NCI-H1105 treated with DMSO at 0.1 percent for 48 hours (cell line): Measurements from ENCODE around the gene HYAL3.

Experiments
- DNase-seq: peaks from one replicate; lab custom pipeline; 2025; lab: John Stamatoyannopoulos, UW

HYAL3 gene, protein sequence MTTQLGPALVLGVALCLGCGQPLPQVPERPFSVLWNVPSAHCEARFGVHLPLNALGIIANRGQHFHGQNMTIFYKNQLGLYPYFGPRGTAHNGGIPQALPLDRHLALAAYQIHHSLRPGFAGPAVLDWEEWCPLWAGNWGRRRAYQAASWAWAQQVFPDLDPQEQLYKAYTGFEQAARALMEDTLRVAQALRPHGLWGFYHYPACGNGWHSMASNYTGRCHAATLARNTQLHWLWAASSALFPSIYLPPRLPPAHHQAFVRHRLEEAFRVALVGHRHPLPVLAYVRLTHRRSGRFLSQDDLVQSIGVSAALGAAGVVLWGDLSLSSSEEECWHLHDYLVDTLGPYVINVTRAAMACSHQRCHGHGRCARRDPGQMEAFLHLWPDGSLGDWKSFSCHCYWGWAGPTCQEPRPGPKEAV

DNA sequence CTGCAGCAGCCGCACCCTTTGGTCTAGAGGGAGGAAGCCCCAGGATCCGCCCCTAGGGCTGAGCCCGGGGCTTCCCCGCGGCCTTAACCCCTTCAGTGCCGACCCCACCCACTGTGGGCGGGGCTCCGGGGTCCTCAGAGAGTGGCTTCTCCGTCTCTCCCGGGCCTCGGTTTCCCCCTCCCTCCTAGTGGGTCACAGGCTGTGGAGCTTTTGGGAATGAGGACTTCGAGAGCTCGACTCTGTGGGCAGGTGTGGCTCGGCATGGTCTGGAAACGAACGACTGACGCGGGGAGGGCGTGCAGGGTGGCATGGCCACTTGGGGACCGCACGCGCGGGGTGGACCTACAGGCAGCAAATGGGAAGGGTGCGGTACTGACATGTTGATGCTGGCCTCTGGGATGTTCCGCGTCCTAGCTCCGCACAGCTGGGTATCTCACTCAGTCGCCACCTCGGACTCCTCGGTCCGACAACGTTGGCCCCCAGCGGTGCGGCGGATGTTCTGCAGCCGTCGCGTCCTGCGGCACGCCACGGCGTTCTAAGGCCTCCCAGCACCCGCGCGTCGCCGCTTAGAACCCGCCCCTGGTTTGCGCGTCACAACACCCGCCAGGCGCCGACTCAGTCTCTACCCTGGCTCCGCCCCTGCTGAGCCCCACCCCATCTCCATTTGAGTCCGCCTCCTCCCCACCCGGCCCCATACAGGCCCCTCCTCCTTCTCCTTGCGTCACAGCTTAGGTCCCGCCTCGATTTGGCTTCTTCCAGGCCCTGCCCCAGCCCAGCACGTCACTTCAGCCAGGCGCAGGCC lies at the start of gene HYAL3, which contains the start of gene NAA80:
Gene HYAL3 (minus strand): TSS at position 570 of the 802 bp plus-strand sequence. CDS start 3,803 bp downstream, outside the sequence.
Gene NAA80 (minus strand): TSS at position 570 of the 802 bp plus-strand sequence. CDS start 1,942 bp downstream, outside the sequence.
- peak; percentile 93 for DNase-seq

DNA sequence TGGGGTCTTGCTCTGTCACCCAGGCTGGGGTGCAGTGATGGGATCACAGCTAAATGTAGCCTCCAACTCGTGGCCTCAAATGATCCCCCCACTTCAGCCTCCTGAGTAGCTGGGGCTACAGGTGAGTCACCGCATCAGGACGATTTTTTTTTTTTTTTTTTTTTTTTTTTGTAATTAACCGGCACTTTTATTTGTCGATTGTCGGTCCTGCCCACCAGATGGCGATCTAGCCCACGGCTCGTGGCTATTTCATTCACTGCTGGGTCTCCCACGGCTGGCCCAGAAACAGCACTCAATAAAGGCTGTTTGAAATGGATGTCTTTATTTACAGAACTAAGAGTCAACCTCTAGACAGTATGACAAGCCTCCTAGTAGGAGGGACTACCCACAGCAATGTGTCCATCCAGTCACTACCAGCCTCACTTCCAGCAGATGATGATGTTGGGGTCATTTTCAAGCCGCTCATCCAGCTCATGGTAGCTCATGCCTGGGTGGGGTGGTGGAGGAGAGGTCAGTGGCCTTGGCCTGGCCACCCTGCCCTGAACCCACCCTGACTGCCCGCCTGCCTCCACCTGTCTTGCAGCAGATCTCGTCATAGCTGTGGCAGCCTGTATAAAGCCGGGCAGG lies 48.1 kb upstream of the HYAL3 start:
- DNase-seq: peak; percentile 50

DNA sequence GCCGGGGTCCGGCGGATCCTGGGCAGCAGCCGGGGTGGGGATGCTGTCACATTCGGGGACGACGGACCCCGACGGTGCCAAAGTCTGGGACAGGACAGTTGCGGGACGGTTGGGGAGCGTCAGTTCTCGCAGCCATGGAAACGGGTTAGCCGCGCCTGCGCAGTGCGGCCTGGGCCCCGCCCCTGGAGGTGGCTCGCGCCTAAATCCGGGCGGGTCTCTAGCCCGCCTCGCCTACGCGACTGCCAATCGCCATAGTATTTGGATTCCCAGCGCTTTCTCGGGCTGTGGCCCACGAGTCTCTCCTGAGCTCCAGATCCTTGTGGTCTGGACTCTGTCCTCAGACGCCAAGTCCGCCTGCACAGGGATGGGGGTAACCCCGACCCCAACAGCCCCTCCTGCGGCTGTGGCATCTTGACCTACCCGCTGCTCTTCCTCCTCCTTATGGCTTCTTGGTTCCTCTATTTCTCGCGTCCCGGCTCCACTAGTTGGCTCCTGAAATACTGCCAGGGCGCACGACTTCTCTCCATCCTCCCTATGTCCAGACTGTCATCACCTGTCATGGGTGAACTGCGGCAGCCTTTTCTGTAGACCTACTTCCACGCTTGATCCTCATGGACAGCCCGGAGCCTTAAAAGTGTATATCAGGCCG lies 46.5 kb upstream of the HYAL3 start, which contains the start of gene ZMYND10:
Gene ZMYND10 (minus strand): TSS at position 147 of the 649 bp plus-strand sequence. CDS start 153 bp downstream, outside the sequence.
- peak; percentile 55 for DNase-seq

DNA sequence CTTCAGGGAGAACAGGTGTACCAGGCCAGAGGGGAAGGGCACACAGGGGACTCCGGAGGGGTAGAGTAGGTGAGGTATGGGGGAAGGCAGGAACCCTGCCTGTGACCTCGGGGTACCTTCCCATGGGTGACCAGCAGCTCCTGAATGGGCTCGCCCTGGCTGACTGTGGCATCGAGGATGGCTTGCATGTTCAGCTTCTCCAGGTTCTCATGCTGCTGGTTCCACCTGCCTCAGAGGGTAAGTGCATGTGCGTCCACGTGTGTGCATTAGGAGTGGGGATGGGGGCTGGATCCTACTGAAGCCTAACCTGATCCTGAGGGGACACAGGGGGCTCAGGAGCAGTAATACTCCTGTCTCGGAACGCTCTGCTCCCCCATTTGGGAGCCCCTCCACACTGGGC lies 45.8 kb upstream of the HYAL3 start:
- DNase-seq: no peak

DNA sequence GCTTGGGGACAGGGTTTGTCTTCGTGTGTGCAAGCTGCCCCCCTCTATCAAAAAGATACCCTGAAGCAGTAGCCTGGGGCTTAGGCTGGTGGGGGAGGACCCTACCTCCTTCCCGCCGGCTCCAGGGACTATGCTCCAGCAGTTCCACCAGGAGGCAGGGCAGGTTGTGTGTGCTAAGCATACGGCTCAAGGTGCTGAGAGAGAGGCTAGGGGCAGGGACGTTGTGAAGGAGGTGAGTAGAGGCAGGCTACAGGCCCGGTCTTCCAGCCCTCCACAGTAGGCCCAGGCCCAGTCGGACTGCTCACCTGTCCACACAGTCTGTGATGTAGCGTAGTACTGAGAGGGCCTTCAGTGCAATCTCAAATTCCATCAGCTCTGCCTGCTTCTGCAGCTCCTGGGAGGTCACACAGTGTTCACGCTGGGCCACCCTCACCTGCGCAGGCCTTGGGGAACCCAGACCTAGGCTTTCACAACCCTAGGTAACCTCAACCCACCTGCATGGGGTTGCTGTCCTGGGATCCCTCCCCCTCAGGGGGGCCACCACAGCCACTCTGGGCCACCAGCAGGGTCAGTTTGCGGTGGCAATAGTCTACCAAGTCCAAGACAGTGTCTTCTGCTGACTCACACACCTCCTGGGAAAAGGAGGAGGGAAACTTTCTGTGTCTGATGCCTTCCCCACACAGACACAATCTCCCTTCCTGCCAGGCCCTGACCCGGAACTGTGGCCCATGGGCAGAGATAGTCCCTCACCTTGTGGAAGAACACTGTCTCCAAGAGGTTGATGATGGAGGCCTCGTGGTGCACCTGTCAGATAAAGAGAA lies 43.8 kb upstream of the HYAL3 start:
- no peak for DNase-seq

DNA sequence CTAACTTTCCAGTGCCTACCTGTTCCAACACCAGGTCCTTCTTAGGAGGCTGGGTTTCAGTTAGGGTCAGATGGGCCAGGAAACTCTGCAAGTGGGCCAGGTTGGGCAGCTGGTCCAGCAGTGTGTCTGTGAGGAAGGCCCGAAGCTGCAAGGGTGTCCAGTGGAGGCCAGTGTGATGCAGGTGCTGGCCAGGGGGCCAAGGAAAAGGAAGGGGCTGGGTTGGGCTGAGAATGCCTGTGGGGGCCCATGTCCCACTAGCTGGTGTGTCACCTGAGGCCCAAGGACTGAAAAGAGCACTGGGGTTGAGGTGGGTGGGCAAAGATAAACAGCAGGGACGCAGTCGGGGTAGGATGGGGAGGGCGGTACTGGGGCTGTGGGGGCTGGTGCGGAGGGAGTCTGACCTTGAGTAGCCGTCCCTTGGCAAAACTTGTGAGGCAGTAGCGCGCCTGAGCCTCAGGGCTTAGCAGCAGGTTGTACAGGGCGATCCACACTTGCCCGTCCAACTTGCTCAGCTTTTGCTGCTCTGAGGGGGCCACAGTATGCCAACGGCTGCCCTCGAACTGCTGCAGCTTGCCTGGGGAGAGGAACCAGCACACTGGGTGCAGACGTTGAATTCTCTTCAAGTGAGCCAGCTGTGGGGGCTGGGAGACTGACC lies 42.9 kb upstream of the HYAL3 start:
- no peak for DNase-seq

DNA sequence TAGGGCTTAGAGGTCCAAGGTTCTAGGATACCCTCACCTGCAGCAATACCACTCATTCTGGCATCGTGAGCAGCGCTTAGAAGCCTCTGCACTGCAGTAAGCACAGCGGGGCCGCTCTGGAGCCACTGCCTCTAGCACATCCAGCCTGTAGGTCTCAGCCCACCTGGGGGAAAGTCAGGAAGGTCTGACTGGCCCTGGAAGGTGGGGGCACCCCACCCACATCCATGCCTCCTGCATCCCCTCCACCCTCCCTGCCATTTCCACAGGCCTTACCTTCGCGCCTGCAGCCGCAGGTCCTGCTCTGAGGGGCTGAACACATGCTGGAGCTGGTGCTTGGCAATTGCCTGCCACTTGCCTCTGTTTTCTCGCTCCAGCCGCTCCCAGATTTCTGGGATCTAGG lies 42.3 kb upstream of the HYAL3 start:
- DNase-seq: no peak

DNA sequence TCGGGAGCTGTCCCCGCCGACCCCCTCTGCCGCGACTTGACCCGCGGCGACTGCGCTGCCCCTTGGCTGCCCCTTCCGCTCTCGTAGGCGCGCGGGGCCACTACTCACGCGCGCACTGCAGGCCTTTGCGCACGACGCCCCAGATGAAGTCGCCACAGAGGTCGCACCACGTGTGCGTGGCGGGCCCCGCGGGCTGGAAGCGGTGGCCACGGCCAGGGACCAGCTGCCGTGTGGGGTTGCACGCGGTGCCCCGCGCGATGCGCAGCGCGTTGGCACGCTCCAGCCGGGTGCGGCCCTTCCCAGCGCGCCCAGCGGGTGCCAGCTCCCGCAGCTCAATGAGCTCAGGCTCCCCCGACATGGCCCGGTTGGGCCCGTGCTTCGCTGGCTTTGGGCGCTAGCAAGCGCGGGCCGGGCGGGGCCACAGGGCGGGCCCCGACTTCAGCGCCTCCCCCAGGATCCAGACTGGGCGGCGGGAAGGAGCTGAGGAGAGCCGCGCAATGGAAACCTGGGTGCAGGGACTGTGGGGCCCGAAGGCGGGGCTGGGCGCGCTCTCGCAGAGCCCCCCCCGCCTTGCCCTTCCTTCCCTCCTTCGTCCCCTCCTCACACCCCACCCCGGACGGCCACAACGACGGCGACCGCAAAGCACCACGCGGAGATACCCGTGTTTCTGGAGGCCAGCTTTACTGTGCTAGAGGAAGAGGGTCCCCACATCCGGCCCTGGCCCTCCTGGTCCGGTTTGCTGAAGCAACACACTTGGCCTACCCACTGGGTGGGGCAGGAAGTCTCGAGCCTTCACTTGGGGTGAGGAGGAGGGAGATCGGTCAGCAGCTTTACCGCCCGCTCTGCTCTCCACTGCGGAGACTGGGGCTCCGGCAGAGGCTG lies 41.5 kb upstream of the HYAL3 start, which contains the start of gene RASSF1:
Gene RASSF1 (minus strand): TSS at position 389 of the 882 bp plus-strand sequence. CDS start 31 bp downstream, at position 358.
- no peak for DNase-seq

DNA sequence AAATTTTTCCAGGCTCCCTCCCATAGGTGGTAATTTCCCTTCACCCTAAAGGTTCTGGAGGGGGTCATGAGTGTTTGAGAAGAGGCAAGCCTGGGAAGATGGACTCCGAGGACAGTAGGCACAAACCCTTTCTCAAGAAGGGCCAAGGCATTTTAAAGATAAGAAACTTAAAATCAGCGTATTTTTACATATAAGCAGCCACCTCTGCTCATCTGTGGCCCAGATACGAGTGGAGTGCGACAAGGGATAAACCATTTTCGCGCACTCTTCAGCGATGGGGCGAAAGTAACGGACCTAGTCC lies 40.9 kb upstream of the HYAL3 start:
- no peak for DNase-seq

DNA sequence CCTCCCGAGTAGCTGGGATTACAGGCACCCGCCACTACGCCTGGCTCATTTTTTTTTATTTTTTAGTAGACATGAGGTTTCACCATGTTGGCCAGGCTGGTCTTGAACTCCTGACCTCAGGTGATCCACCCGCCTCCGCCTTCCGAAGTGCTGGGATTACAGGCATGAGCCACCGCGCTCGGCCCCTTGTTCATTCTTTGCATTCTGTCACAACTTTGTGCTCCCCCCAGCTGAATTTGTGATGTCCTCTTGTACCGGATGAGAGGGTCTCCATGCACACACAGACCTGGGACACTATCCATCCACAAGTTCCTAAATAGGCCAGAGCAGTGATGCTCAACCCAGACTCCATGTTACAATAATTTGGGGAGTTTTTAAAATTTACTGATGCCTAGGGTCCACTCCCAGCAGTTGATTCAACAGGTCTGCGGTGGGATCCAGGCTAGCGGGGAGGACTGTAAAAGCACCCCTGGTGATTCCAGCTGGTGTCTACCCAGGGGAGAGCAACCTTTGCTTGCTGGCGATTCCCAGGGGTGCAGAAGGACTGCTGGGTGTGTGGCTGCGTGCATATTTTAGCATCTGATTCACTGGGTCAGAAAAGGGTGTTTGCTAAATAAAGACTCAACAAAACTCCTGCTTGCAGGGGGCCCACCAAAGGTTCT lies 40.4 kb upstream of the HYAL3 start:
- DNase-seq: no peak

DNA sequence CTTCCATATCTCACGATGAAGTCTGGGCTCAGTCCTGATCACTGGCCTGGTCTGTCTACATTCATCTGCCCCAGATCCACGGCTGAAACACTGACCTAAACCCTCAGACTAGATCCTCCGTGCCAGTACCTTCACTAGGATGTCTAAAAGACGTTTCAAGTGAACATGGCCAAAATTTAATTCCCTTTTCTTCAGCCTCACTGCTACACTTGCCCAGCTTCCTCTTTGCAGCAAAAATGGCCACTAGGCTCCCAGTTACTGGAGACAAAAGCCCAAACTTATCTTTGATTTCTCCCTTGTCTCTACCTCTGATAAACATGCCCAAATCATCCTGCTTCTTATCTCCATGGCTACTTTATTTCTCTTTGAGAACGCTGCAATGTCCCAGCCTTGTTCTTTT lies 39.8 kb upstream of the HYAL3 start:
- DNase-seq: no peak

DNA sequence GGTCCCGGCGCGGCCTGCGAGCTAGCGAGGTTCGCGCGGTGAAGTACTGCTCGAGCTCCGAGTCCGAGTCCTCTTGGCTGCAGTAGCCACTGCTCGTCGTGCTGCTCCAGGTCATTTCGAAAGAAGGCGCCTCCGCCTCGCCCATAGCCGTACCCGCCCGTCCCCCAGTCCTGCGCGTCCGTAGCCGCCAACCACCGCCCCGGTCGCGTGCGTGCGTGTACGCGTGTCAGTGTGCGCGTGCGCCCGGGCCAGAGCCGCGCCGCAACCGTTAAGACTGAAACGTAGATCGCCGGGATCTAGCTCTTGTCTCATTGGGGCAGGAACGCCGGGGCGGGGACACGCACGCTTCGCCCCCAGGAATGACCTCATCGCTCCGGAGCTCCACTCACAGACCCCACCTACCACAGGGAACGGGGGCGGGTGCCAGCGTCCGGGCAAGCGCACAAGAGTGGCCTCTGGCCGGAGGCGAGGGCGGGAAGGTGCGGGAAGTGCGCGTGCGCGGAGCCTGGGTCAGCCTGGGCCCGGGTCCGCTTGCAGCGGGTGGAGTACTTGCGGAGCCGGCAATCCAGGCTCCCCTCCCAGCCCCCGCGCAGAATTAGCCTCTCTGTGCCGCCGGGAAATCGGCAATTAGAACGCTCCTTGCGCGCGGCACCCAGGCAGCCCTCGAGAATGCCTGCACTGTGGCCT lies 38.1 kb upstream of the HYAL3 start:
- peak; percentile 92 for DNase-seq

DNA sequence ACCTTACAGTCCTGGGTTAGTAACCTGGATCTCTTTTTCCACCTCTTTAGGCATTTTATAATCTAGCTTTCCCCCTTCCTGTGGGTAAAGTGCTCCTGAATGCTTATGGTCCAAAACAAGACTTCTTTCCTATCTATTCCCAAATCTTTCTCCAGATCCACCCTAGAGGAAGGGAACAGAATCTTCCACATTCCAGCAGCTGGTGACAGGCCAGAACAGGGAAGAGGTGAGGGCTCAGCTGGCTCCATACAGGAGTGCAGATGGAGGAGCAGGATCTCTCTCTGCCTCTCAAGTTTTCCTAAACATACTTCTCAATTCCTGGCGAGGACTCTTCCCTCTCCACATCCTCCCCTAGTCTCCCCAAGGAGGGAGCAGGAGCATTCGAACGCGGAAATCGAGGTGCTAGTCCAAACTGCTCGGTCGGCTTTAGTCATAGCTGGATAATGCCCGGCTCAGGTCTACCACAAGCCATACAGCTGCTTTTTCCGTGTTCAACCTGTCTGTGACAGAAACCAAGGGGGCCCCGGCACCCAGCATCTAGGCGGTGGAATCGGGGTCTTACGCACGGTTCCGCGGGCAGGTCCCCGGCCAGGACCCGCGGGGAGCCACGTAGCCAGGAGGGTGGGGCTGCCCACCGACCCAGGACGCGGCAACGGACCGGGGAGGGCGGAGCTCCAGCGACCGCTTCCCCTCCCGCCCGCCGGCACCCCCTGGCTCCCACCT lies 37.4 kb upstream of the HYAL3 start:
- DNase-seq: no peak

DNA sequence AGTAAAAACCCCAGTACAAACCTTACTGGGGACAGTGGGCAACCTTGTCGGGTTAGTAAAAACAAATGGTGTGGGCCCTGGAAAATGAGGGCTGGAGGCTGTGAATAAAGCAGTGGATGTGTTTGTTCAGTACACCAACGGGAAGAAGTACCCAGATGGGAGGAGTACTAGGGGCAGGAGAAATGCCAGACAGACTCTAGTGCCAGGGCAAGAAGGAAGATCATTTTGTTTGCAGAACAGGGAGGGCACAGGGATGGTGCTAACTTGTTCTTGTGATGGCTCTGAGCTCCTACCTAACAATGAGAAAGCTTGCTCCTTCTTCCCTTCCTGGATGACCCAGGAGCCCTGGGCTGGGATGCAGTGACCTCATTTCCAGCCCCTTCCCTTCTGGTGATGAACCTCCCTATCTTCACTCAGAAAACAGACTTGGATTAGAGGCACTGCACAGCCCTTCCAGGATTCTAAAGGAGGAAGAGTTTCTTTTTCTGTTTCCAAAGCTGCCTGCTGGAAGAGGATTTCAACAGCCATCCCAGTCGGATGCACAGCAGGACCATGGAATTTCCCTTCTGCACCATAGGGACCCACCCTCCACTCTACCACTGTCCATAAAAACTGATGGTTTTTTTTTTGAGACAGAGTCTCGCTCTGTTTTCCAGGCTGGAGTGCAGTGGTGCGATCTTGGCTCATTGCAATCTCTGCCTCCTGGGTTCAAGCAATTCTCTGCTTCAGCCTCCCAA lies 35.3 kb upstream of the HYAL3 start:
- no peak for DNase-seq

DNA sequence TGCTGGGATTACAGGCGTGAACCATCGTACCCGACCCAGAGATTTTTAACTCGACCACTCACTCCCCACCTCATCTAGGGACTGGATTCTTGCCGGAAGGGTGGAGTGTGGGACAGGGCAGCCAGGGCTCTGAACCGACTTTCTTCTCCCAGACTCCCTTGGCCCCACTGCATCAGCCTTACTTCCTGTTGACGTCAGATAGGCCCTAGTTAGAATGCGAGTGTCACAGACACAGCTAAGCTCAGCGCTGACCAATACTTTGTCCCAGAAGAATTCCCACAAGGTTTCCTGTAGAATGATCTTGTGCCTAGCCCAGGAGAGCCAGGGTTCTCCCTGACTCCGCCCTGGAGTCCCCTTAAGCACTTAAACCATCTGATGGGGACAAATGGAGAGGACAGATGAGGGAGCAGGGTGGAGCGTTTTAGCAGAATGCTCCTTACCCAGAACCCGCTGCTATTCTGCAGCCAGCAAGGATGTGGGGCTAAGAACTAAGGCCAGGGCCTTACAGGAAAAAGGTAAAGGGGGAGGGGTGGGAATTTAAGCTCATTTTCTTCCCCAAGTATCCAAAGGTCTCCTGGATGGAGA lies 34.6 kb upstream of the HYAL3 start:
- DNase-seq: no peak

DNA sequence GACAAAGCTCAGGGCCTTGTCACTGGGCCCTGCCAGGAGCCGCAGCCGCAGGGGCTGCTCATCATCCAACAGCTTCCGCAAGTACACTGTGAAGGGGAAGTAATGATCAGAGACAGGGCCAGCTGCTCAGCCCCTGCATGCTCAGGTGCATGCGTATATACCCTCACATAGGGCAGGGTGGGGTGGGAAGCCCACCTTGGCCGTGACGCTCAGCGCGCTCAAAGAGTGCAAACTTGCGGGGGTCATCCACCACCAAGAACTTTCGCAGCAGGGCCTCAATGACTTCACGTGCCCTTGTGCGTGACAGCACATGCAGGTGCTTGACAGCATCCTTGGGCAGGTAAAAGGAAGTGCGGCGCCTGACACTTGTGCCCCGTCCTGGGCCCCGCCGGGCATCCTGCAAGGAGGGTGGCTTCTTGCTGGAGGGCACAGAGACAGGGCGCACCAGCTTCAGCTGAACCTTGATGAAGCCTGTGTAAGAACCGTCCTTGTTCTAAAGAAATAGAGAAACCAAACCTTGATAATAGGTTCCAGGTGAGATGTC lies 32.2 kb upstream of the HYAL3 start:
- DNase-seq: no peak
